Naive B cell (primary cell): ENCODE data around the gene GHR. TPM values are rescaled to one million over a fixed set of nuclear protein-coding genes. Genes with fewer than 3 reads are reported as not detected.

Experiments used
- ATAC-seq, 2 donors: fragments of 150-1000 bp; cut with Tn5 transposase; 2 replicates each; pipeline ENCODE4 v1.10.0; 2021; ENCODE audit warnings: low read depth in 2 of 2, mild to moderate bottlenecking in 2 of 2, moderate library complexity in 2 of 2
- DNase-seq: peaks from one replicate; pipeline ENCODE4 v3.0.0; 2022
- H3K27ac Mint-ChIP-seq, 6 donors: one replicate each; pipeline ENCODE4 v1.8.0; 2020 to 2022; ENCODE audit warnings: mild to moderate bottlenecking in 6 of 6, mixed read lengths in 6 of 6, moderate library complexity in 5 of 6, inconsistent platforms in 2 of 6
- H3K27me3 Mint-ChIP-seq, 3 donors: one replicate each; pipeline ENCODE4 v1.8.0; 2021 to 2022; ENCODE audit warnings: mixed read lengths in 3 of 3, mild to moderate bottlenecking in 1 of 3
- H3K36me3 Mint-ChIP-seq, 2 donors: one replicate each; pipeline ENCODE4 v1.8.0; 2020 to 2022; ENCODE audit warnings: mixed read lengths in 2 of 2, inconsistent platforms in 1 of 2, mild to moderate bottlenecking in 1 of 2
- H3K4me1 Mint-ChIP-seq, 3 donors: one replicate each; pipeline ENCODE4 v1.8.0; 2020 to 2022; ENCODE audit warnings: mixed read lengths in 3 of 3, inconsistent platforms in 1 of 3, mild to moderate bottlenecking in 1 of 3, moderate library complexity in 1 of 3
- H3K4me3 Mint-ChIP-seq, 8 donors: one replicate each; pipeline ENCODE4 v1.8.0; 2020 to 2022; ENCODE audit warnings: mild to moderate bottlenecking in 8 of 8, mixed read lengths in 8 of 8, moderate library complexity in 8 of 8, inconsistent platforms in 2 of 8
- H3K9me3 Mint-ChIP-seq, 7 donors: one replicate each; pipeline ENCODE4 v1.8.0; 2020 to 2022; ENCODE audit warnings: mixed read lengths in 7 of 7, mild to moderate bottlenecking in 5 of 7, inconsistent platforms in 2 of 7, moderate library complexity in 1 of 7
- polyA plus RNA-seq, 6 donors: library from polyadenylated mRNA; unstranded; fragments of 300-500 nt; fragmentation: Illumina TruSeq; gene quantifications; one replicate each; pipeline ENCODE4 v1.2.3, GENCODE V29; 2021; ENCODE audit warnings: low read depth in 6 of 6

The GHR gene
- polyA plus RNA-seq, 6 donors from 2014 or later: not detected

GRCh38 chr5:42760426-42760825, 337.2 kb downstream of the GHR start:
- Mint-ChIP-seq H3K27me3 (peaks cover 0 to 6% (median 0%) of the 10 kb centered on the region in 3 donors), H3K36me3 (no peaks in the 10 kb centered on the region), H3K27ac (no peak overlapping the region), H3K4me3 (no peak overlapping the region), H3K4me1 (peaks cover 8 to 11% (median 10%) of the 10 kb centered on the region in 3 donors), H3K9me3 (no peaks in the 10 kb centered on the region)
- no peak for DNase-seq
- ATAC-seq: no peak

- ATAC-seq: no peak
Observed at GRCh38 chr5:42761791-42762190, 338.6 kb downstream of the GHR start.

GRCh38 chr5:42767491-42768105, 344.4 kb downstream of the GHR start:
- ATAC-seq: no peak
- Mint-ChIP-seq H3K9me3 (peaks cover 0 to 4% (median 0%) of the 10 kb centered on the region in 7 donors), H3K4me1 (no peaks in the 10 kb centered on the region), H3K36me3 (no peaks in the 10 kb centered on the region), H3K27ac (no peak overlapping the region), H3K27me3 (no peaks in the 10 kb centered on the region), H3K4me3 (no peak overlapping the region)
- DNase-seq: peak; percentile 15

More at GRCh38 chr5:42761791-42762190, 338.6 kb downstream of the GHR start:
- H3K9me3 Mint-ChIP-seq: no peaks in the 10 kb centered on the region
- no peak for DNase-seq
- H3K4me3 Mint-ChIP-seq: no peak overlapping the region
- peaks cover 0 to 6% (median 0%) of the 10 kb centered on the region in 3 donors for H3K27me3 Mint-ChIP-seq
- H3K27ac Mint-ChIP-seq: no peak overlapping the region
- H3K4me1 Mint-ChIP-seq: peaks cover 8 to 10% (median 9%) of the 10 kb centered on the region in 3 donors
- H3K36me3 Mint-ChIP-seq: no peaks in the 10 kb centered on the region

GRCh38 chr5:42768106-42768504, 344.9 kb downstream of the GHR start:
- Mint-ChIP-seq H3K36me3 (no peaks in the 10 kb centered on the region), H3K27me3 (no peaks in the 10 kb centered on the region), H3K27ac (no peak overlapping the region), H3K4me3 (no peak overlapping the region), H3K4me1 (no peaks in the 10 kb centered on the region), H3K9me3 (peaks cover 0 to 4% (median 0%) of the 10 kb centered on the region in 7 donors)
- DNase-seq (no peak), ATAC-seq (no peak)

GRCh38 chr5:42770003-42770402, 346.8 kb downstream of the GHR start:
- H3K4me3 Mint-ChIP-seq: no peak overlapping the region
- DNase-seq: no peak
- no peaks in the 10 kb centered on the region for H3K36me3 Mint-ChIP-seq
- ATAC-seq: no peak
- H3K4me1 Mint-ChIP-seq: no peaks in the 10 kb centered on the region
- peaks cover 0 to 4% (median 0%) of the 10 kb centered on the region in 7 donors for H3K9me3 Mint-ChIP-seq
- no peak overlapping the region for H3K27ac Mint-ChIP-seq
- no peaks in the 10 kb centered on the region for H3K27me3 Mint-ChIP-seq
